AG04449 (cell line): ENCODE data around the gene TRAIP.

Experiments used
- CTCF ChIA-PET: fragments of 350-600 bp; formaldehyde crosslinking; extraction: SDS; loops from one replicate; lab custom pipeline; 2021; ENCODE audit warnings: antibody characterized with exemption; lab: Yijun Ruan, JAX
- POLR2A ChIA-PET: fragments of 400-600, 350-600 bp; formaldehyde crosslinking; extraction: SDS; loops from one replicate; lab custom pipeline; 2020; ENCODE audit warnings: antibody characterized with exemption, inconsistent platforms; lab: Yijun Ruan, JAX
- DNase-seq: peaks from one replicate; pipeline ENCODE4 v3.0.0-alpha.2; 2010; ENCODE audit warnings: low read depth, low spot score
- H3K4me3 ChIP-seq: 2 replicates; pipeline ENCODE4 v1.5.1; 2011; ENCODE audit warnings: low read depth, mild to moderate bottlenecking, control low read depth, low read length
- CTCF ChIP-seq: IDR thresholded peaks from one replicate; pipeline ENCODE4 v1.5.1; 2011; ENCODE audit warnings: mild to moderate bottlenecking, moderate library complexity, low read length, control low read depth, inconsistent platforms; ENCODE audit not compliant: insufficient read depth; ENCODE audit errors: missing control alignments

The TRAIP gene

GRCh38 chr3:49868862-49869466, 12.6 kb upstream of the TRAIP start:
- no peak overlapping the region for H3K4me3 ChIP-seq
- CTCF ChIA-PET = no interaction called here
- POLR2A ChIA-PET = interaction anchor here (0.6 kb wide), 1 partner anchor 181 kb away, joined by 4 read pairs; no protein-coding TSS in a partner anchor
- TF ChIP-seq CTCF = no peak
- no peak for DNase-seq

- no peak for DNase-seq
- no peak for TF ChIP-seq CTCF
- no peak overlapping the region for H3K4me3 ChIP-seq
- ChIA-PET POLR2A (no interaction called here), CTCF (interaction anchor here (0.9 kb wide), 1 partner anchor 30 kb away, joined by 3 read pairs; no protein-coding TSS in a partner anchor)
Observed at GRCh38 chr3:49867871-49868321, 11.5 kb upstream of the TRAIP start.

GRCh38 chr3:49867400-49867799, 11.0 kb upstream of the TRAIP start:
- no peak overlapping the region for H3K4me3 ChIP-seq
- ChIA-PET POLR2A (no interaction called here), CTCF (interaction anchor here (0.9 kb wide), 1 partner anchor 29 kb away, joined by 3 read pairs; no protein-coding TSS in a partner anchor)
- DNase-seq = no peak
- no peak for TF ChIP-seq CTCF

GRCh38 chr3:49865198-49865784, 8.9 kb upstream of the TRAIP start:
- CTCF ChIA-PET = no interaction called here
- no peak overlapping the region for H3K4me3 ChIP-seq
- POLR2A ChIA-PET = no interaction called here
- TF ChIP-seq CTCF = no peak
- DNase-seq = no peak

- no peak for TF ChIP-seq CTCF
- POLR2A ChIA-PET = no interaction called here
- CTCF ChIA-PET = interaction anchor here (1.9 kb wide), 1 partner anchor 25 kb away, joined by 4 read pairs; no protein-coding TSS in a partner anchor
- DNase-seq = no peak
- H3K4me3 ChIP-seq = no peak overlapping the region
Observed at GRCh38 chr3:49864505-49864904, 8.1 kb upstream of the TRAIP start.

- POLR2A ChIA-PET = no interaction called here
- TF ChIP-seq CTCF = no peak
- CTCF ChIA-PET = interaction anchor here (1.7 kb wide), 1 partner anchor 25 kb away, joined by 3 read pairs; no protein-coding TSS in a partner anchor
- no peak overlapping the region for H3K4me3 ChIP-seq
- no peak for DNase-seq
Observed at GRCh38 chr3:49859576-49860305, 3.4 kb upstream of the TRAIP start.
